Endothelial cell of umbilical vein (primary cell): ENCODE results near the gene MATK. TPM values are rescaled to one million over a fixed set of nuclear protein-coding genes. Genes with fewer than 3 reads are reported as not detected.

Experiments used
- BruUV-seq: library from RNA; stranded (reverse); fragments of 400-500 nt; replicated peaks from 2 replicates; lab custom pipeline; 2021; lab: Mats Ljungman, UMichigan
- CTCF ChIA-PET: fragments of 300-600, 350-600 bp; sonication (Branson Sonifier 250); formaldehyde crosslinking; loops from one replicate; lab custom pipeline; 2021; ENCODE audit warnings: antibody characterized with exemption, inconsistent platforms; lab: Charles Lee
- POLR2A ChIA-PET: fragments of 300-600, 350-600 bp; sonication (Branson Sonifier 250); formaldehyde crosslinking; loops from one replicate; lab custom pipeline; 2021; ENCODE audit warnings: antibody characterized with exemption, inconsistent platforms; lab: Charles Lee
- DNase-seq: peaks from one replicate; pipeline ENCODE4 v3.0.0-alpha.2; 2011; ENCODE audit warnings: low read depth, low spot score
- FAIRE-seq: peaks from 2 replicates; lab custom pipeline; 2011; peaks lifted over from hg19 to GRCh38; lab: Jason Lieb, UNC
- H2AFZ ChIP-seq: 2 replicates; pipeline ENCODE4 v1.6.0; 2012; ENCODE audit warnings: low read depth, low read length, control low read depth, inconsistent platforms
- H3K27ac ChIP-seq: 2 replicates; pipeline ENCODE4 v1.5.1; 2011; ENCODE audit warnings: low read depth, mild to moderate bottlenecking, control low read depth, low read length, moderate library complexity; ENCODE audit not compliant: insufficient read depth
- H3K27me3 ChIP-seq, 2 experiments: 2 replicates each; pipeline versions ENCODE4 v1.6.0 to v1.6.1; 2011; ENCODE audit warnings: low read length in 2 of 2, mixed read lengths in 1 of 2; ENCODE audit not compliant: control insufficient read depth in 2 of 2, insufficient read depth in 2 of 2
- H3K36me3 ChIP-seq, 2 experiments: 2 replicates in 1 of 2; 3 replicates in 1 of 2; pipeline ENCODE4 v1.5.1; 2011; ENCODE audit warnings: low read length in 2 of 2, mild to moderate bottlenecking in 1 of 2, moderate library complexity in 1 of 2; ENCODE audit not compliant: control insufficient read depth in 2 of 2, insufficient read depth in 2 of 2; ENCODE audit errors: extremely low read depth in 1 of 2
- H3K4me1 ChIP-seq: 3 replicates; pipeline ENCODE4 v1.5.1; 2011; ENCODE audit warnings: mild to moderate bottlenecking, low read length; ENCODE audit not compliant: control insufficient read depth, insufficient read depth; ENCODE audit errors: extremely low read depth
- H3K4me2 ChIP-seq: 2 replicates; pipeline ENCODE4 v1.6.1; 2011; ENCODE audit warnings: low read length, control low read depth, mixed read lengths; ENCODE audit not compliant: insufficient read depth
- H3K4me3 ChIP-seq, 3 experiments: fragments of 200-600 bp in 1 of 3; sonication (generic), shearing (Covaris generic) in 1 of 3; replicated peaks in 1 of 3; 2 replicates each; pipeline ENCODE4 v1.5.1; 2011 to 2016; ENCODE audit warnings: control low read depth in 3 of 3, low read length in 3 of 3, mild to moderate bottlenecking in 2 of 3, inconsistent platforms in 1 of 3, low read depth in 1 of 3, moderate library complexity in 1 of 3; ENCODE audit not compliant: insufficient read depth in 1 of 3
- H3K79me2 ChIP-seq: 2 replicates; pipeline ENCODE4 v1.6.0; 2012; ENCODE audit warnings: low read length, inconsistent platforms; ENCODE audit not compliant: control insufficient read depth, insufficient read depth
- H3K9ac ChIP-seq: replicated peaks from 2 replicates; pipeline ENCODE3; 2011; ENCODE audit warnings: low read length, control low read depth; ENCODE audit not compliant: insufficient read depth; ENCODE audit errors: extremely low read depth
- H3K9me1 ChIP-seq: replicated peaks from 3 replicates; pipeline ENCODE4 v1.6.0; 2011; ENCODE audit warnings: mild to moderate bottlenecking, low read length; ENCODE audit not compliant: control insufficient read depth, insufficient read depth; ENCODE audit errors: extremely low read depth
- H3K9me3 ChIP-seq: replicated peaks from 2 replicates; pipeline ENCODE4 v1.5.1; 2012; ENCODE audit warnings: low read length, inconsistent platforms; ENCODE audit not compliant: control insufficient read depth, insufficient read depth
- H4K20me1 ChIP-seq: replicated peaks from 2 replicates; pipeline ENCODE3; 2011; ENCODE audit warnings: mild to moderate bottlenecking, low read length; ENCODE audit not compliant: control insufficient read depth, insufficient read depth; ENCODE audit errors: extremely low read depth
- CTCF ChIP-seq, 2 donors: IDR thresholded peaks; 1 replicate in 1 of 2; 2 replicates in 1 of 2; pipeline ENCODE4 v1.5.1; 2011; ENCODE audit warnings: low read length in 2 of 2, mild to moderate bottlenecking in 2 of 2, moderate library complexity in 2 of 2, control low read depth in 1 of 2, inconsistent platforms in 1 of 2, low read depth in 1 of 2; ENCODE audit not compliant: insufficient read depth in 1 of 2; ENCODE audit errors: extremely low read depth in 1 of 2
- EZH2 ChIP-seq: IDR thresholded peaks from 2 replicates; pipeline ENCODE4 v1.6.1; 2012; ENCODE audit warnings: borderline replicate concordance, low read depth, mild to moderate bottlenecking, moderate library complexity, low read length, inconsistent platforms; ENCODE audit not compliant: severe bottlenecking
- FOS ChIP-seq: IDR thresholded peaks from 2 replicates; pipeline ENCODE4 v1.6.1; 2011; ENCODE audit warnings: mild to moderate bottlenecking, low read length, moderate library complexity, borderline replicate concordance; ENCODE audit not compliant: insufficient read depth
- GATA2 ChIP-seq: IDR thresholded peaks from 2 replicates; pipeline ENCODE4 v1.7.0; 2011; ENCODE audit warnings: low read depth, mild to moderate bottlenecking, moderate library complexity, mixed read lengths, low read length; ENCODE audit not compliant: insufficient read length, insufficient read depth
- JUN ChIP-seq: IDR thresholded peaks from 2 replicates; pipeline ENCODE4 v1.6.1; 2011; ENCODE audit warnings: borderline replicate concordance, low read depth; ENCODE audit not compliant: insufficient read length, insufficient read depth
- MAX ChIP-seq: IDR thresholded peaks from 2 replicates; pipeline ENCODE4 v1.6.1; 2011; ENCODE audit not compliant: insufficient read depth, insufficient read length
- MYC ChIP-seq: IDR thresholded peaks from one replicate; pipeline ENCODE4 v1.6.1; 2011; ENCODE audit warnings: mild to moderate bottlenecking, low read depth, low read length
- POLR2A ChIP-seq: IDR thresholded peaks from 2 replicates; pipeline ENCODE4 v1.6.1; 2012; ENCODE audit warnings: low read depth, mild to moderate bottlenecking, control low read depth, low read length
- POLR2AphosphoS5 ChIP-seq: IDR thresholded peaks from 2 replicates; pipeline ENCODE4 v1.6.1; 2012; ENCODE audit warnings: low read depth, mild to moderate bottlenecking, control low read depth, low read length, moderate library complexity; ENCODE audit not compliant: insufficient read depth
- dilution Hi-C: fragments of 300-500 bp; cut with MboI; formaldehyde crosslinking; loops from one replicate; pipeline ENCODE4 v1.15.0; 2019; ENCODE audit warnings: low sequenced_read_pairs; ENCODE audit not compliant: extremely low pct_ligation_motif_present
- intact Hi-C: fragments of 100-400 bp; cut with micrococcal nuclease; formaldehyde crosslinking; loops from one replicate; pipeline ENCODE4 v1.10.0; 2022
- polyA plus RNA-seq, 4 experiments: library from polyadenylated mRNA; depleted of rRNA in 3 of 4; stranded (reverse) in 3 of 4; unstranded in 1 of 4; fragments of >200 nt; gene quantifications; 2 replicates each; pipeline versions ENCODE4 v1.2.1 to v1.2.3, GENCODE V29; 2011 to 2012; ENCODE audit warnings: missing spikeins in 1 of 4
- total RNA-seq: library from RNA; stranded (reverse); gene quantifications from 2 replicates; pipeline ENCODE4 v1.2.3, GENCODE V29; 2021

The MATK gene
- total and polyA plus RNA-seq, 2 donors (not counting 3 experiments of a cell fraction or from before 2014, with no cell fraction given), result not detected

- H3K9me1 ChIP-seq, result no peaks in the 10 kb centered on the region
- ChIA-PET POLR2A (no interaction called here), CTCF (no interaction called here)
- FAIRE-seq (no peak), DNase-seq (no peak)
- H3K9ac ChIP-seq, result no peak overlapping the region
- intact Hi-C loops, result no loop called here
- TF ChIP-seq MAX (no peak), MYC (no peak), EZH2 (no peak), FOS (no peak), POLR2A (no peak), POLR2AphosphoS5 (no peak), CTCF (IDR thresholded peaks at IDR 0.05; ENCODE audit: extremely low read depth in 1 of 2, insufficient read depth in 1 of 2, low read depth in 1 of 2, low read length in 2 of 2) (no peak), GATA2 (no peak), JUN (no peak)
- H2AFZ ChIP-seq, result no peak overlapping the region
- no peaks in the 10 kb centered on the region for H3K36me3 ChIP-seq
- no peak overlapping the region for H3K27ac ChIP-seq
- H3K9me3 ChIP-seq, result no peaks in the 10 kb centered on the region
- H3K4me1 ChIP-seq, result no peaks in the 10 kb centered on the region
- no TSS peak for BruUV-seq
- dilution Hi-C loops, result no loop called here
- H3K4me2 ChIP-seq, result no peak overlapping the region
- no peaks in the 10 kb centered on the region for H3K79me2 ChIP-seq
- H3K27me3 ChIP-seq, result no peaks in the 10 kb centered on the region
- no peak overlapping the region for H3K4me3 ChIP-seq
- H4K20me1 ChIP-seq, result no peaks in the 10 kb centered on the region
These were observed 10.3 kb downstream of the MATK start for GRCh38 chr19:3775831-3776230.
